Keratinocyte (primary cell): ENCODE results near the gene WIPF3.

ENCODE experiments used
- EZH2 ChIP-seq: IDR thresholded peaks from one replicate; pipeline ENCODE4 v1.6.1; 2012; ENCODE audit warnings: inconsistent platforms, mild to moderate bottlenecking, low read length, moderate library complexity
- TF ChIP-seq, protein P1 (sequence below), 3 experiments: IDR thresholded peaks in 1 of 3; conservative IDR thresholded peaks in 1 of 3; optimal IDR thresholded peaks in 1 of 3; 2 replicates in 2 of 3; 3 replicates in 1 of 3; pipeline versions ENCODE3 to v1.5.1; 2011; ENCODE audit warnings: low read length in 3 of 3, mild to moderate bottlenecking in 3 of 3, moderate library complexity in 2 of 3, control low read depth in 1 of 3, inconsistent platforms in 1 of 3; ENCODE audit not compliant: insufficient read depth in 2 of 3; ENCODE audit errors: extremely low read depth in 1 of 3

GRCh38 chr7:29780346-29780745 is 26.0 kb upstream of the WIPF3 start:
- TF ChIP-seq, protein P1, sequence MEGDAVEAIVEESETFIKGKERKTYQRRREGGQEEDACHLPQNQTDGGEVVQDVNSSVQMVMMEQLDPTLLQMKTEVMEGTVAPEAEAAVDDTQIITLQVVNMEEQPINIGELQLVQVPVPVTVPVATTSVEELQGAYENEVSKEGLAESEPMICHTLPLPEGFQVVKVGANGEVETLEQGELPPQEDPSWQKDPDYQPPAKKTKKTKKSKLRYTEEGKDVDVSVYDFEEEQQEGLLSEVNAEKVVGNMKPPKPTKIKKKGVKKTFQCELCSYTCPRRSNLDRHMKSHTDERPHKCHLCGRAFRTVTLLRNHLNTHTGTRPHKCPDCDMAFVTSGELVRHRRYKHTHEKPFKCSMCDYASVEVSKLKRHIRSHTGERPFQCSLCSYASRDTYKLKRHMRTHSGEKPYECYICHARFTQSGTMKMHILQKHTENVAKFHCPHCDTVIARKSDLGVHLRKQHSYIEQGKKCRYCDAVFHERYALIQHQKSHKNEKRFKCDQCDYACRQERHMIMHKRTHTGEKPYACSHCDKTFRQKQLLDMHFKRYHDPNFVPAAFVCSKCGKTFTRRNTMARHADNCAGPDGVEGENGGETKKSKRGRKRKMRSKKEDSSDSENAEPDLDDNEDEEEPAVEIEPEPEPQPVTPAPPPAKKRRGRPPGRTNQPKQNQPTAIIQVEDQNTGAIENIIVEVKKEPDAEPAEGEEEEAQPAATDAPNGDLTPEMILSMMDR (optimal IDR thresholded peaks at IDR 0.05 in 1 of 3, IDR thresholded peaks at IDR 0.05 in 1 of 3, conservative IDR thresholded peaks at IDR 0.05 in 1 of 3; ENCODE audit: extremely low read depth in 1 of 3, insufficient read depth in 2 of 3, low read length in 3 of 3), result no peak
- no peak for TF ChIP-seq EZH2
